H9 (cell line): ENCODE results near the gene CFAP91. TPM values are rescaled to one million over a fixed set of nuclear protein-coding genes. Genes with fewer than 3 reads are reported as not detected.

Source experiments
- DNase-seq: peaks from one replicate; pipeline ENCODE4 v3.0.0-alpha.2; 2017
- H2AFZ ChIP-seq: one replicate; pipeline ENCODE4 v1.6.1; 2013; ENCODE audit warnings: mild to moderate bottlenecking, low read length, control low read depth, moderate library complexity
- H2AK5ac ChIP-seq: 2 replicates; pipeline ENCODE4 v1.6.1; 2013; ENCODE audit warnings: low read length, control low read depth, mixed read lengths; ENCODE audit not compliant: insufficient read length
- H2BK120ac ChIP-seq: one replicate; pipeline ENCODE4 v1.6.1; 2013; ENCODE audit warnings: low read depth, mild to moderate bottlenecking, low read length, control low read depth, inconsistent platforms; ENCODE audit not compliant: poor library complexity, severe bottlenecking
- H2BK12ac ChIP-seq: 2 replicates; pipeline ENCODE4 v1.6.1; 2013; ENCODE audit warnings: low read length, control low read depth, mixed read lengths, low read depth; ENCODE audit not compliant: insufficient read length
- H2BK15ac ChIP-seq: 2 replicates; pipeline ENCODE4 v1.6.1; 2013; ENCODE audit warnings: low read depth, low read length, control low read depth
- H2BK20ac ChIP-seq: one replicate; pipeline ENCODE4 v1.6.1; 2013; ENCODE audit warnings: low read depth, mild to moderate bottlenecking, low read length, control low read depth, inconsistent platforms; ENCODE audit not compliant: poor library complexity, severe bottlenecking
- H2BK5ac ChIP-seq: 2 replicates; pipeline ENCODE4 v1.6.1; 2013; ENCODE audit warnings: low read length, control low read depth, mixed read lengths; ENCODE audit not compliant: insufficient read length
- H3K14ac ChIP-seq: 2 replicates; pipeline ENCODE4 v1.6.1; 2013; ENCODE audit warnings: low read length, control low read depth; ENCODE audit not compliant: insufficient read depth
- H3K18ac ChIP-seq: 2 replicates; pipeline ENCODE4 v1.6.1; 2013; ENCODE audit warnings: low read depth, mild to moderate bottlenecking, mixed read lengths, low read length, control low read depth; ENCODE audit not compliant: insufficient read length
- H3K23ac ChIP-seq: 2 replicates; pipeline ENCODE4 v1.6.1; 2013; ENCODE audit warnings: low read length, control low read depth, mixed read lengths, low read depth; ENCODE audit not compliant: insufficient read length
- H3K23me2 ChIP-seq: 2 replicates; pipeline ENCODE4 v1.6.1; 2013; ENCODE audit warnings: low read depth, mild to moderate bottlenecking, mixed read lengths, low read length, control low read depth; ENCODE audit not compliant: insufficient read length, poor library complexity, severe bottlenecking
- H3K27ac ChIP-seq: 2 replicates; pipeline ENCODE4 v1.5.1; 2013; ENCODE audit warnings: low read length, control low read depth, mixed read lengths, low read depth; ENCODE audit not compliant: insufficient read length
- H3K27me3 ChIP-seq: 2 replicates; pipeline ENCODE4 v1.6.1; 2013; ENCODE audit warnings: low read length, control low read depth, inconsistent platforms; ENCODE audit not compliant: insufficient read depth
- H3K4ac ChIP-seq: 2 replicates; pipeline ENCODE4 v1.6.1; 2013; ENCODE audit warnings: low read depth, mild to moderate bottlenecking, control low read depth, inconsistent platforms, low read length, moderate library complexity
- H3K4me1 ChIP-seq: 2 replicates; pipeline ENCODE4 v1.6.1; 2013; ENCODE audit warnings: low read length, control low read depth, inconsistent platforms; ENCODE audit not compliant: insufficient read depth
- H3K4me2 ChIP-seq: 2 replicates; pipeline ENCODE4 v1.6.1; 2013; ENCODE audit warnings: low read length, control low read depth, mixed read lengths; ENCODE audit not compliant: insufficient read length, insufficient read depth
- H3K56ac ChIP-seq: 2 replicates; pipeline ENCODE4 v1.6.1; 2013; ENCODE audit warnings: low read depth, mild to moderate bottlenecking, mixed read lengths, low read length, control low read depth; ENCODE audit not compliant: insufficient read length
- H3K79me1 ChIP-seq: 2 replicates; pipeline ENCODE4 v1.6.1; 2013; ENCODE audit warnings: low read depth, mild to moderate bottlenecking, moderate library complexity, low read length, control low read depth, inconsistent platforms; ENCODE audit not compliant: insufficient read depth, poor library complexity, severe bottlenecking
- H3K79me2 ChIP-seq: 2 replicates; pipeline ENCODE4 v1.6.1; 2013; ENCODE audit warnings: low read length, control low read depth, inconsistent platforms; ENCODE audit not compliant: insufficient read depth
- H3K9ac ChIP-seq: 2 replicates; pipeline ENCODE4 v1.6.1; 2013; ENCODE audit warnings: low read length, control low read depth, mixed read lengths; ENCODE audit not compliant: insufficient read length; ENCODE audit errors: extremely low read depth
- H3K9me3 ChIP-seq: one replicate; pipeline ENCODE4 v1.6.1; 2013; ENCODE audit warnings: low read depth, low read length, inconsistent platforms; ENCODE audit not compliant: control insufficient read depth
- H3T11ph ChIP-seq: one replicate; pipeline ENCODE4 v1.6.1; 2013; ENCODE audit warnings: mild to moderate bottlenecking, low read length, control low read depth, inconsistent platforms
- H4K20me1 ChIP-seq: one replicate; pipeline ENCODE4 v1.6.1; 2013; ENCODE audit not compliant: control insufficient read depth, insufficient read length, insufficient read depth
- H4K5ac ChIP-seq: 2 replicates; pipeline ENCODE4 v1.6.1; 2013; ENCODE audit warnings: low read depth, mild to moderate bottlenecking, mixed read lengths, low read length, control low read depth; ENCODE audit not compliant: insufficient read length
- H4K8ac ChIP-seq: replicated peaks from 2 replicates; pipeline ENCODE4 v1.6.1; 2013; ENCODE audit warnings: low read length, control low read depth, mixed read lengths, low read depth; ENCODE audit not compliant: insufficient read length
- H4K91ac ChIP-seq: 2 replicates; pipeline ENCODE4 v1.6.1; 2013; ENCODE audit warnings: low read depth, mild to moderate bottlenecking, moderate library complexity, mixed read lengths, low read length, control low read depth; ENCODE audit not compliant: insufficient read length
- H3K27ac Mint-ChIP-seq, 3 experiments: 2 replicates in 2 of 3; 3 replicates in 1 of 3; pipeline ENCODE4 v1.8.0; 2020 to 2021; ENCODE audit warnings: mixed read lengths in 3 of 3, mild to moderate bottlenecking in 1 of 3, moderate library complexity in 1 of 3
- H3K27me3 Mint-ChIP-seq: 2 replicates; pipeline ENCODE4 v1.8.0; 2021; ENCODE audit warnings: low read depth, mild to moderate bottlenecking, moderate library complexity, mixed read lengths
- H3K36me3 Mint-ChIP-seq, 3 experiments: 2 replicates in 2 of 3; 3 replicates in 1 of 3; pipeline ENCODE4 v1.8.0; 2020 to 2021; ENCODE audit warnings: low read depth in 3 of 3, mixed read lengths in 3 of 3; ENCODE audit not compliant: insufficient read depth in 1 of 3
- H3K4me1 Mint-ChIP-seq, 2 experiments: 2 replicates each; pipeline ENCODE4 v1.8.0; 2020; ENCODE audit warnings: mixed read lengths in 2 of 2
- H3K4me3 Mint-ChIP-seq, 2 experiments: 2 replicates in 1 of 2; 3 replicates in 1 of 2; pipeline ENCODE4 v1.8.0; 2020 to 2021; ENCODE audit warnings: mild to moderate bottlenecking in 2 of 2, mixed read lengths in 2 of 2, moderate library complexity in 1 of 2
- H3K9me3 Mint-ChIP-seq, 2 experiments: 2 replicates in 1 of 2; 3 replicates in 1 of 2; pipeline ENCODE4 v1.8.0; 2020; ENCODE audit warnings: mild to moderate bottlenecking in 2 of 2, mixed read lengths in 2 of 2, moderate library complexity in 1 of 2
- CTCF ChIP-seq: fragments of 200-600 bp; sonication (generic); conservative IDR thresholded peaks from 3 replicates; pipeline ENCODE4 v1.8.0; 2021; ENCODE audit warnings: antibody characterized with exemption, mild to moderate bottlenecking
- WGBS: extraction: QIAGEN DNeasy Blood & Tissue Kit; methylation state at CpG from one replicate; pipeline ENCODE4 v1.1.7; 2013; ENCODE audit warnings: missing lambda C conversion rate, low lambda C conversion rate, mixed read lengths; ENCODE audit not compliant: insufficient read length; ENCODE audit errors: extremely low coverage; 5-methylcytosine and 5-hydroxymethylcytosine counted together
- total RNA-seq: library from RNA; stranded (reverse); gene quantifications from 2 replicates; pipeline ENCODE4 v1.2.1, GENCODE V29; 2021

Gene CFAP91
- total RNA-seq, 1 experiment from 2014 or later: 2.3 TPM

GRCh38 chr3:119653876-119654275, 48.9 kb upstream of the CFAP91 start:
- Histone ChIP-seq H3T11ph (no peak overlapping the region), H2BK12ac (no peak overlapping the region), H3K4ac (no peak overlapping the region), H3K4me2 (no peak overlapping the region), H3K23me2 (no peaks in the 10 kb centered on the region), H4K91ac (no peak overlapping the region), H2BK15ac (no peak overlapping the region), H2AFZ (no peak overlapping the region), H2BK20ac (no peak overlapping the region), H2AK5ac (no peak overlapping the region), H2BK5ac (no peak overlapping the region), H4K8ac (no peak overlapping the region), H3K27me3 (no peaks in the 10 kb centered on the region), H2BK120ac (no peak overlapping the region), H3K9me3 (no peaks in the 10 kb centered on the region), H4K5ac (no peak overlapping the region), H3K56ac (no peak overlapping the region), H3K23ac (no peak overlapping the region), H3K79me2 (no peaks in the 10 kb centered on the region), H3K4me1 (no peaks in the 10 kb centered on the region), H3K9ac (no peak overlapping the region), H3K27ac (no peak overlapping the region), H3K14ac (no peak overlapping the region), H4K20me1 (no peaks in the 10 kb centered on the region), H3K79me1 (no peaks in the 10 kb centered on the region), H3K18ac (no peak overlapping the region)
- no peak overlapping the region; a peak in 2 of 7 replicates for H3K27ac Mint-ChIP-seq
- WGBS: no CpG with 5 or more reads among the region's 2 CpGs
- H3K36me3 Mint-ChIP-seq: no peaks in the 10 kb centered on the region
- no peak overlapping the region for H3K4me3 Mint-ChIP-seq
- no peaks in the 10 kb centered on the region for H3K27me3 Mint-ChIP-seq
- TF ChIP-seq CTCF: no peak
- peaks cover 2 to 3% of the 10 kb centered on the region in 2 experiments; a peak in 3 of 4 replicates for H3K4me1 Mint-ChIP-seq
- no peaks in the 10 kb centered on the region; a peak in 1 of 5 replicates for H3K9me3 Mint-ChIP-seq
- no peak for DNase-seq
